LNCAP (cell line): ENCODE results near the gene PUS7.

Experiments used
- CTCF ChIP-seq: fragments of 450-650 bp; IDR thresholded peaks from 2 replicates; pipeline ENCODE4 v1.5.1; 2017; ENCODE audit warnings: mild to moderate bottlenecking

Gene PUS7

GRCh38 chr7:105521717-105522463 lies at the start of gene PUS7:
Gene PUS7, minus strand, starts transcription at chr7:105522271. Its CDS starts 13,759 bp downstream, at chr7:105508512.
- no peak for TF ChIP-seq CTCF

GRCh38 chr7:105567821-105568220 lies 45.8 kb upstream of the PUS7 start:
- TF ChIP-seq CTCF, result no peak

- no peak for TF ChIP-seq CTCF
Observed at GRCh38 chr7:105567024-105567423, 45.0 kb upstream of the PUS7 start.

GRCh38 chr7:105565190-105565589 lies 43.1 kb upstream of the PUS7 start:
- no peak for TF ChIP-seq CTCF

- no peak for TF ChIP-seq CTCF
Observed at GRCh38 chr7:105559926-105560325, 37.9 kb upstream of the PUS7 start.

- TF ChIP-seq CTCF, result no peak
Observed at GRCh38 chr7:105538339-105538738, 16.3 kb upstream of the PUS7 start.

- no peak for TF ChIP-seq CTCF
Observed at GRCh38 chr7:105532709-105533460, 10.8 kb upstream of the PUS7 start.
